OCI-LY7 (cell line): ENCODE data around the gene TRPM3. TPM values are rescaled to one million over a fixed set of nuclear protein-coding genes. Genes with fewer than 3 reads are reported as not detected.

Source experiments
- BruUV-seq: library from RNA; stranded (reverse); fragments of 400-500 nt; replicated peaks from 2 replicates; lab custom pipeline; 2021; lab: Mats Ljungman, UMichigan
- CTCF ChIA-PET: fragments of 300-600 bp; sonication (Branson Sonifier 250); formaldehyde crosslinking; loops from one replicate; lab custom pipeline; 2022; ENCODE audit warnings: antibody characterized with exemption; ENCODE audit not compliant: unreplicated experiment; lab: Charles Lee
- POLR2A ChIA-PET: fragments of 300-600 bp; sonication (Branson Sonifier 250); formaldehyde crosslinking; loops from one replicate; lab custom pipeline; 2022; ENCODE audit warnings: antibody characterized with exemption; lab: Charles Lee
- DNase-seq: peaks from one replicate; pipeline ENCODE4 v3.0.0-alpha.2; 2015; ENCODE audit warnings: low spot score
- H2AFZ ChIP-seq: fragments of 200-600 bp; sonication (generic), shearing (Covaris generic); 2 replicates; pipeline ENCODE4 v1.6.1; 2014; ENCODE audit warnings: mild to moderate bottlenecking, antibody characterized with exemption, low read length, moderate library complexity
- H3K27ac ChIP-seq: fragments of 200-600 bp; sonication (generic); 2 replicates; pipeline ENCODE4 v1.5.1; 2014; ENCODE audit warnings: mixed run types, low read depth, mild to moderate bottlenecking, moderate library complexity, low read length, inconsistent platforms; ENCODE audit not compliant: poor library complexity, severe bottlenecking
- H3K36me3 ChIP-seq: fragments of 200-600 bp; sonication (generic); 2 replicates; pipeline ENCODE4 v1.6.1; 2014; ENCODE audit warnings: mild to moderate bottlenecking, antibody characterized with exemption, low read length, moderate library complexity, mixed read lengths; ENCODE audit not compliant: insufficient read depth
- H3K4me1 ChIP-seq: fragments of 200-600 bp; sonication (generic); 2 replicates; pipeline ENCODE4 v1.5.1; 2014; ENCODE audit warnings: mild to moderate bottlenecking, low read length; ENCODE audit not compliant: insufficient read depth, poor library complexity, severe bottlenecking
- H3K4me2 ChIP-seq: fragments of 200-600 bp; sonication (generic); 2 replicates; pipeline ENCODE4 v1.6.1; 2014; ENCODE audit warnings: mild to moderate bottlenecking, low read length
- H3K4me3 ChIP-seq: fragments of 200-600 bp; sonication (generic); 2 replicates; pipeline ENCODE4 v1.5.1; 2014; ENCODE audit warnings: mild to moderate bottlenecking, low read depth, low read length; ENCODE audit not compliant: poor library complexity, severe bottlenecking
- H3K79me2 ChIP-seq: fragments of 200-600 bp; sonication (generic); 2 replicates; pipeline ENCODE4 v1.6.1; 2016; ENCODE audit warnings: low read depth, mild to moderate bottlenecking, low read length, moderate library complexity, mixed read lengths; ENCODE audit not compliant: insufficient read depth
- H3K9me2 ChIP-seq: fragments of 200-600 bp; sonication (generic); 2 replicates; pipeline ENCODE4 v1.6.1; 2016; ENCODE audit warnings: mild to moderate bottlenecking, low read length, mixed read lengths; ENCODE audit not compliant: insufficient read depth
- H3K9me3 ChIP-seq: fragments of 200-600 bp; sonication (generic); 2 replicates; pipeline ENCODE4 v1.6.1; 2014; ENCODE audit warnings: mild to moderate bottlenecking, mixed run types, low read length, mixed read lengths
- H4K20me1 ChIP-seq: fragments of 200-600 bp; sonication (generic); 2 replicates; pipeline ENCODE4 v1.6.1; 2014; ENCODE audit warnings: mild to moderate bottlenecking, antibody characterized with exemption, low read length, moderate library complexity, mixed read lengths; ENCODE audit not compliant: insufficient read depth
- CTCF ChIP-seq: fragments of 200-600 bp; sonication (generic); conservative IDR thresholded peaks from 2 replicates; pipeline ENCODE4 v1.5.1; 2014; ENCODE audit warnings: mild to moderate bottlenecking, antibody characterized with exemption, low read length, moderate library complexity, mixed read lengths
- EZH2phosphoT487 ChIP-seq: fragments of 200-600 bp; sonication (generic); IDR thresholded peaks from 2 replicates; pipeline ENCODE4 v1.6.1; 2018; ENCODE audit warnings: low read depth, borderline replicate concordance, mild to moderate bottlenecking, mixed run types, antibody characterized with exemption, low read length, moderate library complexity, mixed read lengths
- intact Hi-C: fragments of 100-400 bp; cut with micrococcal nuclease; formaldehyde crosslinking; loops from one replicate; pipeline ENCODE4 v1.10.0; 2022; ENCODE audit not compliant: unreplicated experiment
- total RNA-seq, 2 experiments: library from RNA; depleted of rRNA in 1 of 2; stranded (reverse); fragments of >200 nt in 1 of 2; shearing (Covaris generic) in 1 of 2; gene quantifications; 2 replicates each; pipeline ENCODE4 v1.2.3, GENCODE V29; 2014 to 2022

Gene TRPM3
- total RNA-seq, 2 experiments from 2014 or later: not detected

GRCh38 chr9:70551396-70551795 lies 570.0 kb downstream of the TRPM3 start:
- H3K79me2 ChIP-seq: no peaks in the 10 kb centered on the region
- H3K4me3 ChIP-seq: no peak overlapping the region
- H3K4me2 ChIP-seq: no peak overlapping the region
- no peaks in the 10 kb centered on the region for H3K9me2 ChIP-seq
- H3K4me1 ChIP-seq: no peaks in the 10 kb centered on the region
- ChIA-PET POLR2A (interaction anchor here (0.6 kb wide), 2 partner anchors 12 to 118 kb away, joined by 5 read pairs; no protein-coding TSS in a partner anchor), CTCF (no interaction called here)
- no peaks in the 10 kb centered on the region for H3K9me3 ChIP-seq
- BruUV-seq: no TSS peak
- no peak overlapping the region for H2AFZ ChIP-seq
- TF ChIP-seq CTCF (no peak), EZH2phosphoT487 (no peak)
- H3K36me3 ChIP-seq: no peaks in the 10 kb centered on the region
- H3K27ac ChIP-seq: no peak overlapping the region
- intact Hi-C loops: no loop called here
- no peak for DNase-seq
- H4K20me1 ChIP-seq: no peaks in the 10 kb centered on the region

GRCh38 chr9:70549926-70550325 lies 571.5 kb downstream of the TRPM3 start:
- Histone ChIP-seq H3K27ac (no peak overlapping the region), H2AFZ (no peak overlapping the region), H3K4me3 (no peak overlapping the region), H3K4me2 (no peak overlapping the region), H3K4me1 (no peaks in the 10 kb centered on the region), H3K9me3 (no peaks in the 10 kb centered on the region), H4K20me1 (no peaks in the 10 kb centered on the region), H3K36me3 (no peaks in the 10 kb centered on the region), H3K9me2 (no peaks in the 10 kb centered on the region), H3K79me2 (no peaks in the 10 kb centered on the region)
- no peak for DNase-seq
- ChIA-PET CTCF (no interaction called here), POLR2A (interaction anchor here (0.7 kb wide), 1 partner anchor 13 kb away, joined by 3 read pairs; no protein-coding TSS in a partner anchor)
- TF ChIP-seq CTCF (no peak), EZH2phosphoT487 (no peak)
- BruUV-seq: no TSS peak
- intact Hi-C loops: no loop called here

GRCh38 chr9:70542311-70542931 lies 579.0 kb downstream of the TRPM3 start:
- H2AFZ ChIP-seq: no peak overlapping the region
- TF ChIP-seq CTCF (no peak), EZH2phosphoT487 (no peak)
- H3K27ac ChIP-seq: no peak overlapping the region
- no peaks in the 10 kb centered on the region for H3K36me3 ChIP-seq
- BruUV-seq: no TSS peak
- DNase-seq: no peak
- no peak overlapping the region for H3K4me2 ChIP-seq
- no peaks in the 10 kb centered on the region for H3K4me1 ChIP-seq
- H3K79me2 ChIP-seq: no peaks in the 10 kb centered on the region
- H3K4me3 ChIP-seq: no peak overlapping the region
- H4K20me1 ChIP-seq: no peaks in the 10 kb centered on the region
- H3K9me2 ChIP-seq: no peaks in the 10 kb centered on the region
- intact Hi-C loops: no loop called here
- H3K9me3 ChIP-seq: no peaks in the 10 kb centered on the region
- CTCF ChIA-PET: no interaction called here
- POLR2A ChIA-PET: no interaction called here
